GM12878 (cell line): Measurements from ENCODE around the gene CYP1A1. TPM values are rescaled to one million over a fixed set of nuclear protein-coding genes. Genes with fewer than 3 reads are reported as not detected.

ENCODE experiments used
- BACH1 ChIP-seq: fragments of 450-650 bp; IDR thresholded peaks from 2 replicates; pipeline ENCODE4 v1.6.1; 2017; ENCODE audit warnings: mild to moderate bottlenecking, borderline replicate concordance
- CBX5 ChIP-seq: sonication (generic); IDR thresholded peaks from 2 replicates; pipeline ENCODE4 v1.6.1; 2016; ENCODE audit warnings: low read depth, moderate library complexity, mild to moderate bottlenecking, inconsistent platforms
- FOS ChIP-seq: IDR thresholded peaks from 3 replicates; pipeline ENCODE4 v1.6.1; 2011; ENCODE audit warnings: borderline replicate concordance; ENCODE audit not compliant: insufficient read length; ENCODE audit errors: extremely low read depth
- HDAC6 ChIP-seq: fragments of 200-600 bp; sonication (generic); IDR thresholded peaks from one replicate; pipeline ENCODE4 v1.8.0; 2017; ENCODE audit warnings: antibody characterized with exemption; ENCODE audit not compliant: unreplicated experiment
- NR2C2 ChIP-seq: IDR thresholded peaks from 2 replicates; pipeline ENCODE4 v1.6.1; 2011; ENCODE audit warnings: borderline replicate concordance, low read depth; ENCODE audit not compliant: control insufficient read depth, insufficient read length
- PML ChIP-seq: IDR thresholded peaks from 2 replicates; pipeline ENCODE4 v1.6.1; 2012; ENCODE audit warnings: low read length, inconsistent platforms
- ZNF274 ChIP-seq: IDR thresholded peaks from one replicate; pipeline ENCODE4 v1.8.0; 2011; ENCODE audit not compliant: insufficient read length, insufficient read depth
- ZSCAN29 ChIP-seq: fragments of 450-650 bp; IDR thresholded peaks from 2 replicates; pipeline ENCODE4 v1.6.1; 2017; ENCODE audit warnings: mild to moderate bottlenecking, moderate library complexity
- polyA plus RNA-seq, 11 experiments: library from polyadenylated mRNA; depleted of rRNA in 4 of 11; unstranded in 6 of 11; stranded (reverse) in 5 of 11; fragments of >200 nt; fragmentation: Nextera tagmentation in 4 of 11; fragmentation: Illumina TruSeq in 1 of 11; extraction: Ambion mirVana in 4 of 11; extraction: Trizol in 1 of 11; gene quantifications; 1 replicate in 1 of 11; 2 replicates in 10 of 11; pipeline versions ENCODE4 v1.2.1 to v1.2.3, GENCODE V29; 2011 to 2016; ENCODE audit warnings: inconsistent platforms in 2 of 11, missing spikeins in 2 of 11, low read depth in 1 of 11
- total RNA-seq, 4 experiments: library from RNA; depleted of rRNA in 3 of 4; stranded (reverse); fragments of >200 nt in 3 of 4; fragmentation: Illumina TruSeq in 1 of 4; extraction: Trizol in 1 of 4; gene quantifications; 2 replicates each; pipeline versions ENCODE4 v1.2.1 to v1.2.3, GENCODE V29; 2013 to 2021
- TF ChIP-seq, protein P1 (sequence below): fragments of 450-650 bp; IDR thresholded peaks from 2 replicates; pipeline ENCODE4 v1.6.1; 2017; ENCODE audit warnings: mild to moderate bottlenecking, moderate library complexity
- TF ChIP-seq, protein P2 (sequence below): fragments of 450-650 bp; IDR thresholded peaks from 2 replicates; pipeline ENCODE4 v1.6.1; 2017; ENCODE audit warnings: low read depth, mild to moderate bottlenecking, moderate library complexity
- TF ChIP-seq, protein P3 (sequence below): IDR thresholded peaks from 2 replicates; pipeline ENCODE4 v1.6.1; 2012; ENCODE audit warnings: low read length, inconsistent platforms
- TF ChIP-seq, protein P4 (sequence below): fragments of 450-650 bp; IDR thresholded peaks from 2 replicates; pipeline ENCODE4 v1.6.1; 2017; ENCODE audit warnings: borderline replicate concordance
- TF ChIP-seq, protein P5 (sequence below): IDR thresholded peaks from 2 replicates; pipeline ENCODE4 v1.6.1; 2012; ENCODE audit warnings: mild to moderate bottlenecking, low read depth, low read length
- TF ChIP-seq, protein P6 (sequence below): fragments of 450-650 bp; IDR thresholded peaks from 2 replicates; pipeline ENCODE4 v1.6.1; 2017; ENCODE audit warnings: mild to moderate bottlenecking, moderate library complexity

The CYP1A1 gene
- total and polyA plus RNA-seq, 10 of the 15 experiments (the other 5 are each of a cell fraction or from before 2014, with no cell fraction given), result 0.04 to 0.71 (median 0.07) TPM; not detected in 4

DNA sequence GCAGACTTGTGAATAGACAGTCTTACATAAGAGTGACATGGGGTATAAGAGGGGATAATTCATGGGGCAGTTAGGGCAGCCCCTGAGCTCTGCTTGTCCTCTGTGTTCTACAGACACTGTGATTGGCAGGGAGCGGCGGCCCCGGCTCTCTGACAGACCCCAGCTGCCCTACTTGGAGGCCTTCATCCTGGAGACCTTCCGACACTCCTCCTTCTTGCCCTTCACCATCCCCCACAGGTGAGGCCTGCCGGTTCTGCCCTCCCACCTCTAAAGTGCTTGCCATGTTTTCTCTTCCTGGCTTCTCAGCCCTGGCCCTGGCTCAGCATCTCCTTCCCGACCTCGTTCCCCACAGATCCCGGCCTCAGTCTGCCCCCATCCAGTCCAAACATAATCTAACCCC is 26.7 kb upstream of the CYP1A1 start (continued):
- TF ChIP-seq, protein P1, sequence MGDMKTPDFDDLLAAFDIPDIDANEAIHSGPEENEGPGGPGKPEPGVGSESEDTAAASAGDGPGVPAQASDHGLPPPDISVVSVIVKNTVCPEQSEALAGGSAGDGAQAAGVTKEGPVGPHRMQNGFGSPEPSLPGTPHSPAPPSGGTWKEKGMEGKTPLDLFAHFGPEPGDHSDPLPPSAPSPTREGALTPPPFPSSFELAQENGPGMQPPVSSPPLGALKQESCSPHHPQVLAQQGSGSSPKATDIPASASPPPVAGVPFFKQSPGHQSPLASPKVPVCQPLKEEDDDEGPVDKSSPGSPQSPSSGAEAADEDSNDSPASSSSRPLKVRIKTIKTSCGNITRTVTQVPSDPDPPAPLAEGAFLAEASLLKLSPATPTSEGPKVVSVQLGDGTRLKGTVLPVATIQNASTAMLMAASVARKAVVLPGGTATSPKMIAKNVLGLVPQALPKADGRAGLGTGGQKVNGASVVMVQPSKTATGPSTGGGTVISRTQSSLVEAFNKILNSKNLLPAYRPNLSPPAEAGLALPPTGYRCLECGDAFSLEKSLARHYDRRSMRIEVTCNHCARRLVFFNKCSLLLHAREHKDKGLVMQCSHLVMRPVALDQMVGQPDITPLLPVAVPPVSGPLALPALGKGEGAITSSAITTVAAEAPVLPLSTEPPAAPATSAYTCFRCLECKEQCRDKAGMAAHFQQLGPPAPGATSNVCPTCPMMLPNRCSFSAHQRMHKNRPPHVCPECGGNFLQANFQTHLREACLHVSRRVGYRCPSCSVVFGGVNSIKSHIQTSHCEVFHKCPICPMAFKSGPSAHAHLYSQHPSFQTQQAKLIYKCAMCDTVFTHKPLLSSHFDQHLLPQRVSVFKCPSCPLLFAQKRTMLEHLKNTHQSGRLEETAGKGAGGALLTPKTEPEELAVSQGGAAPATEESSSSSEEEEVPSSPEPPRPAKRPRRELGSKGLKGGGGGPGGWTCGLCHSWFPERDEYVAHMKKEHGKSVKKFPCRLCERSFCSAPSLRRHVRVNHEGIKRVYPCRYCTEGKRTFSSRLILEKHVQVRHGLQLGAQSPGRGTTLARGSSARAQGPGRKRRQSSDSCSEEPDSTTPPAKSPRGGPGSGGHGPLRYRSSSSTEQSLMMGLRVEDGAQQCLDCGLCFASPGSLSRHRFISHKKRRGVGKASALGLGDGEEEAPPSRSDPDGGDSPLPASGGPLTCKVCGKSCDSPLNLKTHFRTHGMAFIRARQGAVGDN, result no peak
- TF ChIP-seq, protein P2, sequence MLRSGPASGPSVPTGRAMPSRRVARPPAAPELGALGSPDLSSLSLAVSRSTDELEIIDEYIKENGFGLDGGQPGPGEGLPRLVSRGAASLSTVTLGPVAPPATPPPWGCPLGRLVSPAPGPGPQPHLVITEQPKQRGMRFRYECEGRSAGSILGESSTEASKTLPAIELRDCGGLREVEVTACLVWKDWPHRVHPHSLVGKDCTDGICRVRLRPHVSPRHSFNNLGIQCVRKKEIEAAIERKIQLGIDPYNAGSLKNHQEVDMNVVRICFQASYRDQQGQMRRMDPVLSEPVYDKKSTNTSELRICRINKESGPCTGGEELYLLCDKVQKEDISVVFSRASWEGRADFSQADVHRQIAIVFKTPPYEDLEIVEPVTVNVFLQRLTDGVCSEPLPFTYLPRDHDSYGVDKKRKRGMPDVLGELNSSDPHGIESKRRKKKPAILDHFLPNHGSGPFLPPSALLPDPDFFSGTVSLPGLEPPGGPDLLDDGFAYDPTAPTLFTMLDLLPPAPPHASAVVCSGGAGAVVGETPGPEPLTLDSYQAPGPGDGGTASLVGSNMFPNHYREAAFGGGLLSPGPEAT, result no peak
- TF ChIP-seq, protein P3, sequence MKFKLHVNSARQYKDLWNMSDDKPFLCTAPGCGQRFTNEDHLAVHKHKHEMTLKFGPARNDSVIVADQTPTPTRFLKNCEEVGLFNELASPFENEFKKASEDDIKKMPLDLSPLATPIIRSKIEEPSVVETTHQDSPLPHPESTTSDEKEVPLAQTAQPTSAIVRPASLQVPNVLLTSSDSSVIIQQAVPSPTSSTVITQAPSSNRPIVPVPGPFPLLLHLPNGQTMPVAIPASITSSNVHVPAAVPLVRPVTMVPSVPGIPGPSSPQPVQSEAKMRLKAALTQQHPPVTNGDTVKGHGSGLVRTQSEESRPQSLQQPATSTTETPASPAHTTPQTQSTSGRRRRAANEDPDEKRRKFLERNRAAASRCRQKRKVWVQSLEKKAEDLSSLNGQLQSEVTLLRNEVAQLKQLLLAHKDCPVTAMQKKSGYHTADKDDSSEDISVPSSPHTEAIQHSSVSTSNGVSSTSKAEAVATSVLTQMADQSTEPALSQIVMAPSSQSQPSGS, result no peak
- TF ChIP-seq CBX5 (no peak), PML (no peak), HDAC6 (no peak), FOS (no peak), BACH1 (no peak), NR2C2 (no peak), ZSCAN29 (no peak), ZNF274 (no peak)
- TF ChIP-seq, protein P4, sequence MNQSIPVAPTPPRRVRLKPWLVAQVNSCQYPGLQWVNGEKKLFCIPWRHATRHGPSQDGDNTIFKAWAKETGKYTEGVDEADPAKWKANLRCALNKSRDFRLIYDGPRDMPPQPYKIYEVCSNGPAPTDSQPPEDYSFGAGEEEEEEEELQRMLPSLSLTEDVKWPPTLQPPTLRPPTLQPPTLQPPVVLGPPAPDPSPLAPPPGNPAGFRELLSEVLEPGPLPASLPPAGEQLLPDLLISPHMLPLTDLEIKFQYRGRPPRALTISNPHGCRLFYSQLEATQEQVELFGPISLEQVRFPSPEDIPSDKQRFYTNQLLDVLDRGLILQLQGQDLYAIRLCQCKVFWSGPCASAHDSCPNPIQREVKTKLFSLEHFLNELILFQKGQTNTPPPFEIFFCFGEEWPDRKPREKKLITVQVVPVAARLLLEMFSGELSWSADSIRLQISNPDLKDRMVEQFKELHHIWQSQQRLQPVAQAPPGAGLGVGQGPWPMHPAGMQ, result no peak
- TF ChIP-seq, protein P5, sequence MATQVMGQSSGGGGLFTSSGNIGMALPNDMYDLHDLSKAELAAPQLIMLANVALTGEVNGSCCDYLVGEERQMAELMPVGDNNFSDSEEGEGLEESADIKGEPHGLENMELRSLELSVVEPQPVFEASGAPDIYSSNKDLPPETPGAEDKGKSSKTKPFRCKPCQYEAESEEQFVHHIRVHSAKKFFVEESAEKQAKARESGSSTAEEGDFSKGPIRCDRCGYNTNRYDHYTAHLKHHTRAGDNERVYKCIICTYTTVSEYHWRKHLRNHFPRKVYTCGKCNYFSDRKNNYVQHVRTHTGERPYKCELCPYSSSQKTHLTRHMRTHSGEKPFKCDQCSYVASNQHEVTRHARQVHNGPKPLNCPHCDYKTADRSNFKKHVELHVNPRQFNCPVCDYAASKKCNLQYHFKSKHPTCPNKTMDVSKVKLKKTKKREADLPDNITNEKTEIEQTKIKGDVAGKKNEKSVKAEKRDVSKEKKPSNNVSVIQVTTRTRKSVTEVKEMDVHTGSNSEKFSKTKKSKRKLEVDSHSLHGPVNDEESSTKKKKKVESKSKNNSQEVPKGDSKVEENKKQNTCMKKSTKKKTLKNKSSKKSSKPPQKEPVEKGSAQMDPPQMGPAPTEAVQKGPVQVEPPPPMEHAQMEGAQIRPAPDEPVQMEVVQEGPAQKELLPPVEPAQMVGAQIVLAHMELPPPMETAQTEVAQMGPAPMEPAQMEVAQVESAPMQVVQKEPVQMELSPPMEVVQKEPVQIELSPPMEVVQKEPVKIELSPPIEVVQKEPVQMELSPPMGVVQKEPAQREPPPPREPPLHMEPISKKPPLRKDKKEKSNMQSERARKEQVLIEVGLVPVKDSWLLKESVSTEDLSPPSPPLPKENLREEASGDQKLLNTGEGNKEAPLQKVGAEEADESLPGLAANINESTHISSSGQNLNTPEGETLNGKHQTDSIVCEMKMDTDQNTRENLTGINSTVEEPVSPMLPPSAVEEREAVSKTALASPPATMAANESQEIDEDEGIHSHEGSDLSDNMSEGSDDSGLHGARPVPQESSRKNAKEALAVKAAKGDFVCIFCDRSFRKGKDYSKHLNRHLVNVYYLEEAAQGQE, result no peak
- TF ChIP-seq, protein P6, sequence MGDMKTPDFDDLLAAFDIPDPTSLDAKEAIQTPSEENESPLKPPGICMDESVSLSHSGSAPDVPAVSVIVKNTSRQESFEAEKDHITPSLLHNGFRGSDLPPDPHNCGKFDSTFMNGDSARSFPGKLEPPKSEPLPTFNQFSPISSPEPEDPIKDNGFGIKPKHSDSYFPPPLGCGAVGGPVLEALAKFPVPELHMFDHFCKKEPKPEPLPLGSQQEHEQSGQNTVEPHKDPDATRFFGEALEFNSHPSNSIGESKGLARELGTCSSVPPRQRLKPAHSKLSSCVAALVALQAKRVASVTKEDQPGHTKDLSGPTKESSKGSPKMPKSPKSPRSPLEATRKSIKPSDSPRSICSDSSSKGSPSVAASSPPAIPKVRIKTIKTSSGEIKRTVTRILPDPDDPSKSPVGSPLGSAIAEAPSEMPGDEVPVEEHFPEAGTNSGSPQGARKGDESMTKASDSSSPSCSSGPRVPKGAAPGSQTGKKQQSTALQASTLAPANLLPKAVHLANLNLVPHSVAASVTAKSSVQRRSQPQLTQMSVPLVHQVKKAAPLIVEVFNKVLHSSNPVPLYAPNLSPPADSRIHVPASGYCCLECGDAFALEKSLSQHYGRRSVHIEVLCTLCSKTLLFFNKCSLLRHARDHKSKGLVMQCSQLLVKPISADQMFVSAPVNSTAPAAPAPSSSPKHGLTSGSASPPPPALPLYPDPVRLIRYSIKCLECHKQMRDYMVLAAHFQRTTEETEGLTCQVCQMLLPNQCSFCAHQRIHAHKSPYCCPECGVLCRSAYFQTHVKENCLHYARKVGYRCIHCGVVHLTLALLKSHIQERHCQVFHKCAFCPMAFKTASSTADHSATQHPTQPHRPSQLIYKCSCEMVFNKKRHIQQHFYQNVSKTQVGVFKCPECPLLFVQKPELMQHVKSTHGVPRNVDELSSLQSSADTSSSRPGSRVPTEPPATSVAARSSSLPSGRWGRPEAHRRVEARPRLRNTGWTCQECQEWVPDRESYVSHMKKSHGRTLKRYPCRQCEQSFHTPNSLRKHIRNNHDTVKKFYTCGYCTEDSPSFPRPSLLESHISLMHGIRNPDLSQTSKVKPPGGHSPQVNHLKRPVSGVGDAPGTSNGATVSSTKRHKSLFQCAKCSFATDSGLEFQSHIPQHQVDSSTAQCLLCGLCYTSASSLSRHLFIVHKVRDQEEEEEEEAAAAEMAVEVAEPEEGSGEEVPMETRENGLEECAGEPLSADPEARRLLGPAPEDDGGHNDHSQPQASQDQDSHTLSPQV, result no peak
